PC-9 (cell line): Measurements from ENCODE around the gene FHAD1. TPM values are rescaled to one million over a fixed set of nuclear protein-coding genes. Genes with fewer than 3 reads are reported as not detected.

ENCODE experiments used
- BruUV-seq: library from RNA; stranded (reverse); fragments of 400-500 nt; replicated peaks from 2 replicates; lab custom pipeline; 2021; lab: Mats Ljungman, UMichigan
- CTCF ChIA-PET: fragments of 300-600 bp; sonication (Branson Sonifier 250); formaldehyde crosslinking; loops from one replicate; lab custom pipeline; 2022; ENCODE audit warnings: antibody characterized with exemption; lab: Charles Lee
- POLR2A ChIA-PET: fragments of 300-600 bp; sonication (Branson Sonifier 250); formaldehyde crosslinking; loops from one replicate; lab custom pipeline; 2022; ENCODE audit warnings: antibody characterized with exemption; ENCODE audit not compliant: unreplicated experiment; lab: Charles Lee
- DNase-seq, 2 experiments: peaks; one replicate each; pipeline versions ENCODE4 v3.0.0 to v3.0.0-alpha.2; 2015 to 2022; ENCODE audit warnings: mixed read lengths in 1 of 2
- H2AFZ ChIP-seq: fragments of 200-600 bp; sonication (generic); 2 replicates; pipeline ENCODE4 v1.8.1; 2017; ENCODE audit warnings: antibody characterized with exemption
- H3F3A ChIP-seq: fragments of 200-600 bp; sonication (generic); 2 replicates; pipeline ENCODE4 v1.8.1; 2017; ENCODE audit warnings: antibody characterized with exemption, mild to moderate bottlenecking, low read depth; ENCODE audit not compliant: insufficient read depth
- H3K27ac ChIP-seq: fragments of 200-600 bp; sonication (generic); 2 replicates; pipeline ENCODE4 v1.6.1; 2016; ENCODE audit warnings: mixed run types
- H3K27me3 ChIP-seq: fragments of 200-600 bp; sonication (generic); 2 replicates; pipeline ENCODE4 v1.6.1; 2016; ENCODE audit warnings: low read depth, mixed run types; ENCODE audit not compliant: insufficient read depth
- H3K36me3 ChIP-seq: fragments of 200-600 bp; sonication (generic); 2 replicates; pipeline ENCODE4 v1.6.1; 2016; ENCODE audit warnings: low read depth, mixed run types
- H3K4me1 ChIP-seq: fragments of 200-600 bp; sonication (generic); replicated peaks from 2 replicates; pipeline ENCODE4 v1.6.1; 2016; ENCODE audit warnings: mixed run types; ENCODE audit not compliant: insufficient read depth
- H3K4me2 ChIP-seq: fragments of 200-600 bp; sonication (generic); 2 replicates; pipeline ENCODE4 v1.6.1; 2017; ENCODE audit warnings: mixed run types
- H3K4me3 ChIP-seq: fragments of 200-600 bp; sonication (generic); 2 replicates; pipeline ENCODE4 v1.6.1; 2016; ENCODE audit warnings: mixed run types
- H3K79me2 ChIP-seq: fragments of 200-600 bp; sonication (generic); 2 replicates; pipeline ENCODE4 v1.6.1; 2017; ENCODE audit warnings: low read depth, mixed run types
- H3K9me2 ChIP-seq: fragments of 200-600 bp; sonication (generic); 2 replicates; pipeline ENCODE4 v1.8.1; 2017; ENCODE audit warnings: mild to moderate bottlenecking; ENCODE audit not compliant: insufficient read depth
- H3K9me3 ChIP-seq: fragments of 200-600 bp; sonication (generic); 2 replicates; pipeline ENCODE4 v1.8.1; 2016; ENCODE audit warnings: low read depth; ENCODE audit not compliant: insufficient read depth
- H4K20me1 ChIP-seq: fragments of 200-600 bp; sonication (generic); 2 replicates; pipeline ENCODE4 v1.8.1; 2017; ENCODE audit not compliant: insufficient read depth
- EZH2 ChIP-seq: fragments of 200-600 bp; sonication (generic); IDR thresholded peaks from 2 replicates; pipeline ENCODE4 v1.8.0; 2017; ENCODE audit warnings: antibody characterized with exemption, low read depth
- intact Hi-C: fragments of 100-400 bp; cut with micrococcal nuclease; formaldehyde crosslinking; loops from one replicate; pipeline ENCODE4 v1.10.0; 2022; ENCODE audit not compliant: unreplicated experiment
- total RNA-seq: library from RNA; stranded (reverse); gene quantifications from 2 replicates; pipeline ENCODE4 v1.2.3, GENCODE V29; 2021
- TF ChIP-seq, protein P1 (sequence below): fragments of 200-600 bp; sonication (generic); conservative IDR thresholded peaks from 2 replicates; pipeline ENCODE4 v1.6.1; 2017; ENCODE audit warnings: mixed run types, antibody characterized with exemption, mild to moderate bottlenecking, moderate library complexity

FHAD1 gene
- total RNA-seq, 1 experiment from 2014 or later, result 6.9 TPM

GRCh38 chr1:15205586-15206346 lies 41.3 kb upstream of the FHAD1 start:
- CTCF ChIA-PET, result interaction anchor here (0.6 to 1.0 kb wide), 4 partner anchors 10 to 77 kb away, joined by 3 to 4 read pairs (median 3); no protein-coding TSS in a partner anchor
- TF ChIP-seq, protein P1, sequence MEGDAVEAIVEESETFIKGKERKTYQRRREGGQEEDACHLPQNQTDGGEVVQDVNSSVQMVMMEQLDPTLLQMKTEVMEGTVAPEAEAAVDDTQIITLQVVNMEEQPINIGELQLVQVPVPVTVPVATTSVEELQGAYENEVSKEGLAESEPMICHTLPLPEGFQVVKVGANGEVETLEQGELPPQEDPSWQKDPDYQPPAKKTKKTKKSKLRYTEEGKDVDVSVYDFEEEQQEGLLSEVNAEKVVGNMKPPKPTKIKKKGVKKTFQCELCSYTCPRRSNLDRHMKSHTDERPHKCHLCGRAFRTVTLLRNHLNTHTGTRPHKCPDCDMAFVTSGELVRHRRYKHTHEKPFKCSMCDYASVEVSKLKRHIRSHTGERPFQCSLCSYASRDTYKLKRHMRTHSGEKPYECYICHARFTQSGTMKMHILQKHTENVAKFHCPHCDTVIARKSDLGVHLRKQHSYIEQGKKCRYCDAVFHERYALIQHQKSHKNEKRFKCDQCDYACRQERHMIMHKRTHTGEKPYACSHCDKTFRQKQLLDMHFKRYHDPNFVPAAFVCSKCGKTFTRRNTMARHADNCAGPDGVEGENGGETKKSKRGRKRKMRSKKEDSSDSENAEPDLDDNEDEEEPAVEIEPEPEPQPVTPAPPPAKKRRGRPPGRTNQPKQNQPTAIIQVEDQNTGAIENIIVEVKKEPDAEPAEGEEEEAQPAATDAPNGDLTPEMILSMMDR, result no peak
- TF ChIP-seq EZH2, result no peak
- peak overlapping the region; percentile 58 for H3K4me2 ChIP-seq
- no peak overlapping the region for H2AFZ ChIP-seq
- no peaks in the 10 kb centered on the region for H3K9me2 ChIP-seq
- intact Hi-C loops, result loop anchor here (1.0 kb wide), 1 partner anchor 52 kb away; the partner anchor contains the start of gene TMEM51
- POLR2A ChIA-PET, result interaction anchor here (0.6 kb wide), 2 partner anchors 53 to 244 kb away, joined by 3 read pairs; no protein-coding TSS in a partner anchor
- no peak overlapping the region for H3K4me3 ChIP-seq
- H3K36me3 ChIP-seq, result no peaks in the 10 kb centered on the region
- peaks cover 41% of the 10 kb centered on the region for H3K4me1 ChIP-seq
- H3F3A ChIP-seq, result peaks cover 15% of the 10 kb centered on the region; the same call in 1 of the 2 replicates
- DNase-seq, result no peak
- peak overlapping the region; percentile 68 for H3K27ac ChIP-seq
- no peaks in the 10 kb centered on the region for H3K9me3 ChIP-seq
- H4K20me1 ChIP-seq, result no peaks in the 10 kb centered on the region
- TSS peak; percentile 87 for BruUV-seq
- H3K27me3 ChIP-seq, result no peaks in the 10 kb centered on the region
- peaks cover 13% of the 10 kb centered on the region; the same call in 1 of the 2 replicates for H3K79me2 ChIP-seq

GRCh38 chr1:15206418-15207030 lies 40.5 kb upstream of the FHAD1 start:
- TF ChIP-seq EZH2, result no peak
- TF ChIP-seq, protein P1, result no peak
- Histone ChIP-seq H2AFZ (no peak overlapping the region), H3K27me3 (no peaks in the 10 kb centered on the region), H3F3A (peaks cover 12% of the 10 kb centered on the region; the same call in 1 of the 2 replicates), H3K4me3 (no peak overlapping the region; the same call in 1 of the 2 replicates), H3K4me1 (peaks cover 33% of the 10 kb centered on the region), H3K79me2 (peaks cover 11% of the 10 kb centered on the region; the same call in 1 of the 2 replicates), H3K9me3 (no peaks in the 10 kb centered on the region), H3K36me3 (no peaks in the 10 kb centered on the region), H3K27ac (peak overlapping the region; percentile 68), H3K9me2 (no peaks in the 10 kb centered on the region), H3K4me2 (peak overlapping the region; percentile 58), H4K20me1 (no peaks in the 10 kb centered on the region)
- ChIA-PET CTCF (interaction anchor here (0.6 to 1.0 kb wide), 4 partner anchors 11 to 78 kb away, joined by 3 read pairs; no protein-coding TSS in a partner anchor), POLR2A (interaction anchor here (0.6 kb wide), 1 partner anchor 54 kb away, joined by 3 read pairs; no protein-coding TSS in a partner anchor)
- peak; percentile 59 to 88 for DNase-seq
- BruUV-seq, result no TSS peak
- intact Hi-C loops, result loop anchor here (1.0 kb wide), 1 partner anchor 53 kb away; the partner anchor contains the start of gene TMEM51
